Subcutaneous adipose tissue (tissue), 4 donors: Measurements from ENCODE around the gene DNAI2. TPM values are rescaled to one million over a fixed set of nuclear protein-coding genes. Genes with fewer than 3 reads are reported as not detected.

Experiments used
- total RNA-seq, 4 donors: library from RNA; depleted of rRNA; stranded (reverse); fragments of >200 nt; gene quantifications; one replicate each; pipeline ENCODE4 v1.1.0, GENCODE V29; 2016
- TF ChIP-seq, protein P1 (sequence below): fragments of 450-650 bp; IDR thresholded peaks from one replicate; pipeline ENCODE4 v1.5.1; 2016; ENCODE audit warnings: low read depth, mild to moderate bottlenecking, control low read depth, antibody characterized with exemption, moderate library complexity

DNAI2 gene, protein sequence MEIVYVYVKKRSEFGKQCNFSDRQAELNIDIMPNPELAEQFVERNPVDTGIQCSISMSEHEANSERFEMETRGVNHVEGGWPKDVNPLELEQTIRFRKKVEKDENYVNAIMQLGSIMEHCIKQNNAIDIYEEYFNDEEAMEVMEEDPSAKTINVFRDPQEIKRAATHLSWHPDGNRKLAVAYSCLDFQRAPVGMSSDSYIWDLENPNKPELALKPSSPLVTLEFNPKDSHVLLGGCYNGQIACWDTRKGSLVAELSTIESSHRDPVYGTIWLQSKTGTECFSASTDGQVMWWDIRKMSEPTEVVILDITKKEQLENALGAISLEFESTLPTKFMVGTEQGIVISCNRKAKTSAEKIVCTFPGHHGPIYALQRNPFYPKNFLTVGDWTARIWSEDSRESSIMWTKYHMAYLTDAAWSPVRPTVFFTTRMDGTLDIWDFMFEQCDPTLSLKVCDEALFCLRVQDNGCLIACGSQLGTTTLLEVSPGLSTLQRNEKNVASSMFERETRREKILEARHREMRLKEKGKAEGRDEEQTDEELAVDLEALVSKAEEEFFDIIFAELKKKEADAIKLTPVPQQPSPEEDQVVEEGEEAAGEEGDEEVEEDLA
- not detected for total RNA-seq

- TF ChIP-seq, protein P1, sequence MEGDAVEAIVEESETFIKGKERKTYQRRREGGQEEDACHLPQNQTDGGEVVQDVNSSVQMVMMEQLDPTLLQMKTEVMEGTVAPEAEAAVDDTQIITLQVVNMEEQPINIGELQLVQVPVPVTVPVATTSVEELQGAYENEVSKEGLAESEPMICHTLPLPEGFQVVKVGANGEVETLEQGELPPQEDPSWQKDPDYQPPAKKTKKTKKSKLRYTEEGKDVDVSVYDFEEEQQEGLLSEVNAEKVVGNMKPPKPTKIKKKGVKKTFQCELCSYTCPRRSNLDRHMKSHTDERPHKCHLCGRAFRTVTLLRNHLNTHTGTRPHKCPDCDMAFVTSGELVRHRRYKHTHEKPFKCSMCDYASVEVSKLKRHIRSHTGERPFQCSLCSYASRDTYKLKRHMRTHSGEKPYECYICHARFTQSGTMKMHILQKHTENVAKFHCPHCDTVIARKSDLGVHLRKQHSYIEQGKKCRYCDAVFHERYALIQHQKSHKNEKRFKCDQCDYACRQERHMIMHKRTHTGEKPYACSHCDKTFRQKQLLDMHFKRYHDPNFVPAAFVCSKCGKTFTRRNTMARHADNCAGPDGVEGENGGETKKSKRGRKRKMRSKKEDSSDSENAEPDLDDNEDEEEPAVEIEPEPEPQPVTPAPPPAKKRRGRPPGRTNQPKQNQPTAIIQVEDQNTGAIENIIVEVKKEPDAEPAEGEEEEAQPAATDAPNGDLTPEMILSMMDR, result no peak
Observed at GRCh38 chr17:74274060-74274708, at the start of gene DNAI2. DNAI2 (plus strand) TSS chr17:74274234; CDS start chr17:74281818, 7,584 bp downstream.

DNA sequence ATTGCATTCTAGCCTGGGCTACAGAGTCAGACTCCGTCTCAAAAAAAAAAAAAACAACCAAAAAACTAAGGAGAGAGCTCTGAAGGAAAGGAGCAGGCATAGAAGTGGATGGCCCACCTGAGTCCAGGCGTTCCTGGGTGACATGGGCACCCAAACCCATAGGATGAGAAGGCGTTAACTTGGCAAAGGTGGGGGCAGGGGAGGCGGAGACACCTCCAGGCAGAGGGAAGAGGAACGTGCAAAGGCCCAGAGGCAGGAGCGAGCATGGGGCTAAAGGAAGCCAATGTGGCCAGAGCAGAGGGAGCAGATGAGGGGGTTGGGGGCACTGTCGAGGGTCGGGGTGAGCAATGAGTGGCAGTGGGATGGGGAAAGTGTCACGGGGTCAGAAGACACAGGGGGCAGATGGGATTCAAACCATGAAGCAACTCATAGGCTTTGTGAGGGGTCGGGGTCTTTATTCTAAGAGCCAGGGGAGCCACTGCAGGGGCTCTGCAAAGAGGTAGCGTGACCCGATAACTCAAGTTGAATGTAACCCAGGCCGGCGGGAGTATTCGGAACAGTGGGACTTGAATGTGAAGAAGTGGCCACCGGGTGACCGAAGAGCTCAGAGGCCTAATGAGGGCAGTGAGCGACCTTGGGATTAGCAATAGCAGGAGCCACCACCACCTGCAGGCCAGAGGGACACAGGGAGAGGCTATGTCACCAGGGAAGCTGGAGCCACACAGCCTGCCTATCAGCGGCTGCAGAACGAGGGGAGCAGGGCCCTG, 48.9 kb upstream of the DNAI2 start:
- TF ChIP-seq, protein P1, result no peak

GRCh38 chr17:74226252-74226651, 47.8 kb upstream of the DNAI2 start:
- TF ChIP-seq, protein P1, result no peak

GRCh38 chr17:74227271-74228080, 46.6 kb upstream of the DNAI2 start:
- TF ChIP-seq, protein P1, result no peak

GRCh38 chr17:74228306-74228978, 45.6 kb upstream of the DNAI2 start:
- TF ChIP-seq, protein P1, result no peak

- TF ChIP-seq, protein P1, result no peak
Observed at GRCh38 chr17:74230896-74231295, 43.1 kb upstream of the DNAI2 start.
